Inflammatory macrophage treated with lipopolysaccharide for 1 hour (primary cell): ENCODE measurements around the gene RFPL1.

Source experiments
- DNase-seq, 2 donors: peaks; one replicate each; pipeline ENCODE4 v3.0.0-alpha.2; 2020 to 2022

Gene RFPL1

GRCh38 chr22:29443861-29444792 is 5.7 kb downstream of the RFPL1 start:
- DNase-seq, result no peak

- DNase-seq, result no peak
These were observed 7.1 kb downstream of the RFPL1 start for GRCh38 chr22:29445508-29445907.

GRCh38 chr22:29447906-29448305 is 9.5 kb downstream of the RFPL1 start:
- DNase-seq, result no peak

- DNase-seq, result no peak
These were observed 11.0 kb downstream of the RFPL1 start for GRCh38 chr22:29449296-29449875.

GRCh38 chr22:29450222-29450621 is 11.8 kb downstream of the RFPL1 start:
- no peak for DNase-seq

GRCh38 chr22:29451863-29452262 is 13.5 kb downstream of the RFPL1 start:
- no peak for DNase-seq

GRCh38 chr22:29454276-29454675 is 15.9 kb downstream of the RFPL1 start:
- no peak for DNase-seq

- DNase-seq, result no peak
These were observed 17.9 kb downstream of the RFPL1 start for GRCh38 chr22:29456211-29456671.

- peak; percentile 43 to 48 for DNase-seq
These were observed 19.3 kb downstream of the RFPL1 start for GRCh38 chr22:29457730-29458129.

GRCh38 chr22:29458551-29458950 is 20.2 kb downstream of the RFPL1 start:
- no peak for DNase-seq

GRCh38 chr22:29459773-29460172 is 21.4 kb downstream of the RFPL1 start:
- no peak for DNase-seq

GRCh38 chr22:29461263-29461662 is 22.9 kb downstream of the RFPL1 start:
- DNase-seq, result no peak

GRCh38 chr22:29463629-29464028 is 25.2 kb downstream of the RFPL1 start:
- no peak for DNase-seq

GRCh38 chr22:29464581-29464980 is 26.2 kb downstream of the RFPL1 start:
- no peak for DNase-seq

- no peak for DNase-seq
These were observed 31.4 kb downstream of the RFPL1 start for GRCh38 chr22:29469755-29470154.

GRCh38 chr22:29470159-29470855 is 31.9 kb downstream of the RFPL1 start:
- peak; percentile 42 to 81 for DNase-seq

- no peak for DNase-seq
These were observed 34.6 kb downstream of the RFPL1 start for GRCh38 chr22:29473001-29473400.

GRCh38 chr22:29475550-29475949 is 37.2 kb downstream of the RFPL1 start:
- no peak for DNase-seq

- DNase-seq, result no peak
These were observed 37.7 kb downstream of the RFPL1 start for GRCh38 chr22:29476116-29476515.

GRCh38 chr22:29477723-29478318 is 39.4 kb downstream of the RFPL1 start:
- no peak for DNase-seq

- peak in 1 of 2 donors; percentile 9 for DNase-seq
These were observed 40.2 kb downstream of the RFPL1 start for GRCh38 chr22:29478326-29479276.
